Hematopoietic multipotent progenitor cell treated with erythropoietin and hydrocortisone succinate and interleukin-3 and kit ligand, for 15 days (in vitro differentiated cells): ENCODE results near the gene TRIM46.

Source experiments
- DNase-seq: peaks from one replicate; pipeline ENCODE4 v3.0.0-alpha.2; 2015; ENCODE audit warnings: low spot score

Gene TRIM46, protein sequence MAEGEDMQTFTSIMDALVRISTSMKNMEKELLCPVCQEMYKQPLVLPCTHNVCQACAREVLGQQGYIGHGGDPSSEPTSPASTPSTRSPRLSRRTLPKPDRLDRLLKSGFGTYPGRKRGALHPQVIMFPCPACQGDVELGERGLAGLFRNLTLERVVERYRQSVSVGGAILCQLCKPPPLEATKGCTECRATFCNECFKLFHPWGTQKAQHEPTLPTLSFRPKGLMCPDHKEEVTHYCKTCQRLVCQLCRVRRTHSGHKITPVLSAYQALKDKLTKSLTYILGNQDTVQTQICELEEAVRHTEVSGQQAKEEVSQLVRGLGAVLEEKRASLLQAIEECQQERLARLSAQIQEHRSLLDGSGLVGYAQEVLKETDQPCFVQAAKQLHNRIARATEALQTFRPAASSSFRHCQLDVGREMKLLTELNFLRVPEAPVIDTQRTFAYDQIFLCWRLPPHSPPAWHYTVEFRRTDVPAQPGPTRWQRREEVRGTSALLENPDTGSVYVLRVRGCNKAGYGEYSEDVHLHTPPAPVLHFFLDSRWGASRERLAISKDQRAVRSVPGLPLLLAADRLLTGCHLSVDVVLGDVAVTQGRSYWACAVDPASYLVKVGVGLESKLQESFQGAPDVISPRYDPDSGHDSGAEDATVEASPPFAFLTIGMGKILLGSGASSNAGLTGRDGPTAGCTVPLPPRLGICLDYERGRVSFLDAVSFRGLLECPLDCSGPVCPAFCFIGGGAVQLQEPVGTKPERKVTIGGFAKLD

DNA sequence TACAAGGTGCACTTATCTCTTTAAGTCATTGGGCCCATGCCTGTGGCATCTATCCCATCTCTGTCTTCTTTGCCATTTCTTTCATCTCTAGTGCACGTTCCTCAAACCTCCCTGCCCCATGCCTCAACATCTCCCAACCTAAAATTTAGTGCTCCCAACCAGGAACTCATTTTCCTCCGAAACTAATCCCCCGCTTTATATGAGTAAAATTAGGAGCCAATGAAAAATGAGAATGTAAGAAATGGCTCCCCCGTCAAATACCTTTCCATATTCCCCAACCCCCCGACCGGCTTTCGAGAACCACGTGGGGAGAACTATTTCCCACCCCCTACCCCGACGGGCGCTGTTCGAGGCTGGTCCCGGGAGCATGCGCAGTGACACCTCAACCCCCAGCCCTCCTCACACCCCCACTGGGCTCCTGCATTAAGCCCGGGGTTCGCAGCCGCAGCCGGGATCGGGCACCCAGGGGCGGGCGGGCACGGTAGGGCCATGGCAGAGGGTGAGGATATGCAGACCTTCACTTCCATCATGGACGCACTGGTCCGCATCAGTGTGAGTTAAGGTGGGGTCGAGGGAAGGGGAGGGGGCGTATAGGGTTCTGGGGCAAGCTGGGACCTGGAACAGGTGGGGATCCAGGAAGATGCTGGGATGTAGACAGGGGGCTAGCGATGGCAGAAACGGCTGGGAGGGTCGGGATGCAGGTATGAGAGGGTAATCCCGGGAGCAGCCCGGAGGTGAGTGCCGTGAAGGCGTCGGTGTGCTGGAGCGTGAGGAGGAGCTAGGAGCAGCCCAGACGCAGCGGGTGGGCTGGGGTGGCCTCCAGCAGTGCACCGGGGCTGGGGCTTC lies at the start of gene TRIM46:
TRIM46 (plus strand) TSS at position 372 of the 846 bp plus-strand sequence; CDS start at position 490, 118 bp downstream.
- DNase-seq, result no peak

DNA sequence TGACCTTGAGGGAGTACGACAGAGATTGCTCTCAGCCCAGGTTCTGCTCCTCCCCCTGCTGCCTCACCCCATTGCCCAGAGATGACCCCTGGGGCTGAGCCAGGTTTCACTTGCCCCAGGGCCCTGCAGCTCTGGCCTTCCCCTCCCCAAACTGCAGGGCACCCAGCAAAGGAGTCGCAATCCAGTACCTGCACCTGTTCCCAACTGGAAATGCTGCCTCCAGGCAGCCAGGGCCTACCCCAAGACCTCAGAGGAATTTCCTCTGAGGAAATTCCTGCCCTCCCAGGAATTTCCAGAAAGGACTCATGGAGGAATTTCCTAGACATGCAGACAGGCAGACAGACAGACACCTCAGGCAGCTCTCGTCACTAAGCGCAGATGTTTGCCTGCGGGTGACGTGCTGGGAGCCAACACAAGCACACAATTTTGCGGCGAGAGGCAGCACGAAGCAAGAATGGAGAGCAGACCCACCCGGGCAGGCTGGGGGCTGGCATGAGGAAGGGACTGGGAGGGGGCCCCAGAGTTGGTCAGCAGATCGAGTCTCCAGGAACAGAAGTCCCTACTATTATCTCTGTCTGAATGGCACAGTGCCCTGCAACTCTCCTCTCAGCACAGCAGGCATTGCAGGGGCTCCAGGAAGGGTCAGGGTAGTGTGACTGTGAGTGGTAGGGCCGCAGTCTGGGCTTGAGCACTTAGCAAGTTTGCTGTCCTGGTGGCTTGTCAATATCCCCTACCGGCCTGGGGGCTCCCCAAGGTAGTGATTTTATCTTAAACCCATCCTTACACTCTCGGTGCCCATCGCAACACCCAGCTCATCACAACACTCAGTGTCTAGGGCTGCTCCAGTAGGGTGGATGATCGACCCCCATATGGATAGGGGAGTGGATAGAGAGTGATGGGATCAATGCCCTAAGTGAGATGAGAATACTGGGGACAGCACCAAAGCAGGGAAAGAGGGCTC lies 48.9 kb upstream of the TRIM46 start:
- no peak for DNase-seq

DNA sequence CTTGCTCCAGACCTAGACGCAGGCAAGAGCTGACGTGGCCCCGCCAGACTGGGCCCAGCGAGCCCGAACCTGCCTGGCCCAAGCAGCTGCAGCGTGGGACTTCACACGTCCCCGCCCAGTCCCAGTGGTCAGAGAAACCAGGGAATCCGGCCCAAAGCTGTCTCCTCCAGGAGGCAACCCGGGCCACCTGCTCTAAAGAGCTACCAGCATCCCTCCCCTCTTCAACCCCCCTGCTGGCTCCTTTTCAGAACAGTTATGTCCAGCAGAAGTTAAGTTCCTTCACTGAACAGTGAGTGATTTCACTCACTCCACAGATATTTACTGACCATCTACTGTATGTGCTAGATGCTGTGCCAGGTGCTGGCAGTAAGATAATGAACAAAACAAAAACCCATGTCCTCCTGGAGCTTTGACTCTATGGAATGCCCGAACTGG lies 48.1 kb upstream of the TRIM46 start:
- no peak for DNase-seq

DNA sequence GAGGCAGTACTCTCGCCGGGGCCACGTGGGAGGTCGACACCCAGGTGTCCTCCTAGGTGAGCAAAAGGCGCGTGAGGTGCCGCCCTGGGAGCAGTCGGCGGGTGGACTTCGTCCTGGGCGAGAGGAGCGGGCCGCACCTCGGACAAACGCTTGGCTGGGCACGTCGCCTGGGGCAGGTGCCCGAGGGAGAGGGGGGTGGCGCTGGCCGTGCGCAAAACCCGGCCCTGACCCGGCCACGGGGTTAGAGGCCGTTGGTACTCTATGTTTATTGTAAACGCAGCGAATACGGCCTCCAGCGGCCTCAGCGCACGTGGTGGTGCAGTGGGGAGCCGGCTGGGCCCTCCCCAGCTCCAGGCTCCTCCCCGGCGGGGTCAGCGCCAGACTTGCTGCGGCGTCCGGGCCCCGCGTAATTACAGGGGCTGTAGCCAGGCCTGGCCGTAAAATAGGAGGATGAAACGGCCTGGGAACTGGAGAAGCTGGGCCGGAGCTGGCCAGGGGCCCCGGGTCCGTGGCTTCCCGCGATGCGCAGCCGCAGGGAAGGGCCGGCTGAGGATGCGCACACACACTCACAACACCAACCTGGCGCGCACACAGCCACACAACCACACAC lies 47.6 kb upstream of the TRIM46 start:
- no peak for DNase-seq

DNA sequence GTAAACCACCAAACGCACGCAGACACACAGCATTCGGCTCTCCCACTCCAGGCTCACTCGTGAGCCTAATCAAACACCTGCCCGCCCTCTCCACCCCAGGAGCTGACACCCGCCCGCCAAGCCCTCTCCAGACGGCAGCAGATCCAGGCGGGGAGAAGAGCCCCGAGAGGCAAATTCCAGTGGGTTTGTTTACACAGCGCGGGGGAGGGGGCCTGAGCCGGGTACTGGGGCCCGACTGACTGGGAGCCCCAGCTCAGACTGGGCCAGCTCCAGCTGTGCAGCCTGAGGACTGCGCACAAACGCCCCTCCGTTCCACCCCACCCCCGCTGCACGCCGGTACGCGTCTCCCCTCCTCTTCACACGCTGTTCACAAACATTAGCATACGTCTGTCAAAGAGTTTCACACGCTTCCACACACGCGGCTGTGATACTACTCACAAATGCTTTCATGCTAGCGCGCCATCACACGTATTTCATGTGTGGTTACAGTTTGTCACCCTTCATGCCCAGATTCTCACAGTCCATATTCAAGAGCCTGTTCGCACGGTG lies 47.0 kb upstream of the TRIM46 start:
- no peak for DNase-seq

DNA sequence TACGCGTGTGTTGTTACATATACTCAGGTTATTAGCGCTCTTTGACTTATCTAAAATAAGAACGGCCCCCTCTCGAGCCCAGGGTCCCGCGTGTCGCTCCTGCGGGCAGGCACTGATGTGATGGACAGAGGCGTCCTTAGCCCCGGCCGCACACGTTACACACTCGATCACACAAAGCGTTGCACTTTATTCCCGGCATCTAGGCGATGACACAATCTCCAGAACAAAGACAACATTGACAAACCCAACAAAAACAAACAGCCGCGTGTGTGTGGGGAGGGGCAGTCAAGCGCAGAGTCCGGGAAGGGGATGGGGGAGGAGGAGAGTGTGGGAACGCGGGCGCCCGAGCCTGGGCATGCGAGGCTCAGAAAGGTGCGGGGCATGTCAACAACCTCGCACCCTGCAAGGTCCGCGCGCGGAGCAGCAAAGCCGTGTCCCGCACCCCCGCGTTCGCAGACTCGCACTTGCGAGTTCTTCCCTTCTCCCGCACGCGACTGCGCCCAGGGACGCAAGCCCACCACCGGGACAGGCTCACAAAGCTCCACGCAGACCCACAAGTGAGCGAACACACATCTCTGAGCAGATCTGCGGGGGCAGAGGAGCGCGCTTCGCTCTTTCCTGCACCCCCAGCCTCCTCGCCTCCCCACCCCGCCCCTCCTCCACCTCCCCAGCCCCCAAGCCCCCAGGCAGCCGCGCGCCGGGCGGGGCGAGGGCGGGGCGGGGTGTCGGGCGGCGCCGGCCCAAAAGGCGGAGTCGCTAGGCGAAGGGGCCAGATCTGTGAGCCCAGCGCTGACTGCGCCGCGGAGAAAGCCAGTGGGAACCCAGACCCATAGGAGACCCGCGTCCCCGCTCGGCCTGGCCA lies 46.3 kb upstream of the TRIM46 start, which contains the start of gene EFNA1:
EFNA1 (plus strand) TSS at position 772 of the 862 bp plus-strand sequence. CDS start 102 bp downstream, outside the sequence.
- DNase-seq, result peak; percentile 31

DNA sequence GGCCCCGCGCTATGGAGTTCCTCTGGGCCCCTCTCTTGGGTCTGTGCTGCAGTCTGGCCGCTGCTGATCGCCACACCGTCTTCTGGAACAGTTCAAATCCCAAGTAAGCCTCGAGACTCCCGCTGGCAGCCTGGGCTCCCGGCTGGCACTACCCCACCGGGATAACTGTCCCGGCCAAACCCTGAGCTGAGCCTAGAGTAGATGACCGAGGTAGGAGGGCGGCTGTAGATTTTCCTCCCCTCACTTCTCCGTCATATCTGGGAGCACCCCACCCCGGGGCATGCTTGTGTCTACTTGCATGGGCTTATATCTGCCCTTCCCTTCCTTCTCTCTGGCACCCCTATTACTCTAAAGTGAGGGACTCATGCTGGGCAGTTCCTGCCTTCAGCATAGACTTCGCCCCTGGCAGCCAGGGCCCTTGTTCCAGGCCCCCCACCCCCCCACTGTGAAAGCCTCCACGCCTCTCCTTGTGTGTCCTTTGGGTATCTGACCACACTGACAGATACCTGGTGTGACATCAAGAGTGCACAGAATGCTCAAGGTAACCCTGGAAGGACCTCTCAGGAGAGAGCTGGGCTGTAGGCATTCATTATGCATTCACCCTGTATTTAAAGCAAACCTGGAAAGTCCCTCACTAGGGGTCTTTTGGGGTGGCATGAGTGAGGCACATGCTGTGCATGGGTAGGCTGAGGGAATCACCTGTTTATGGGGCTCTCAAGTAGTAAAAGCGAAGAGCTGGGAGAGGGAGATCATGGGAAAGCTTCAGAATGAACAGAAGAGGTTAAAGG lies 45.5 kb upstream of the TRIM46 start:
- no peak for DNase-seq

DNA sequence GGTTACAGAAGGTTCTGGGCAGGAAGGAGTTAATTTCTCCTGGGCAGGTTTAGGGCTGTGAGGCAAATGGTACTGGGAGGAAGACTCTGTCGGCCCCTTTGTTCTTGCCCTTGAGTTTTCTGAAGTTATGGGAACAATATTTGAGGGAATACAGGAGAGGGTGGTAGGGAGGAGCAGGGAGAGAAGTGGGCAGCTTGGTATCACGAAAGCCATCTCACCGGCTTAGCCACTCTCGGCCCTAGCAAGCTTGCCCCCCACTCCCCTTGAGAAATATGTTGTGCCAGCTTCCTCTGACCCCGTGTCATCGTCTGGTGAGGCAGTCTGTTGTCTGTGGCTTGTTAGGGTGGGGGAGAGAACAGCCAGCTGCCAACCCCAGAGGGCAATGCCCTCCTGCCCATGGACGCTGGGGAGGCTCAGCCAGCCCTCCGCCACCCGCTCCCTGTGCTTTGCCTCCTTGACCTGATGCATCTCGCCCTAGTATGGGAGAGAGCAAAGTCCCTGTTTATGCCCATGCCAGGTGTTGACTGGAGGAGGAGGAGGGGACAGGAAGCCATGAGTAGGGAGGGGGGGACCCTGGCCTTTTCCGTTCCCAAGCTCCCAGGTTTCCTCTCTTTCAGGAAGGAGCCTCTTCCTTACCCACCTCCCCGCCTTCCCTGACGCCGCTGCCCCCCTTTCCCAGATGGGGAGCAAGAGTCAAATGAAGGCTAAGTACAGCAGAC lies 44.7 kb upstream of the TRIM46 start:
- DNase-seq, result no peak

DNA sequence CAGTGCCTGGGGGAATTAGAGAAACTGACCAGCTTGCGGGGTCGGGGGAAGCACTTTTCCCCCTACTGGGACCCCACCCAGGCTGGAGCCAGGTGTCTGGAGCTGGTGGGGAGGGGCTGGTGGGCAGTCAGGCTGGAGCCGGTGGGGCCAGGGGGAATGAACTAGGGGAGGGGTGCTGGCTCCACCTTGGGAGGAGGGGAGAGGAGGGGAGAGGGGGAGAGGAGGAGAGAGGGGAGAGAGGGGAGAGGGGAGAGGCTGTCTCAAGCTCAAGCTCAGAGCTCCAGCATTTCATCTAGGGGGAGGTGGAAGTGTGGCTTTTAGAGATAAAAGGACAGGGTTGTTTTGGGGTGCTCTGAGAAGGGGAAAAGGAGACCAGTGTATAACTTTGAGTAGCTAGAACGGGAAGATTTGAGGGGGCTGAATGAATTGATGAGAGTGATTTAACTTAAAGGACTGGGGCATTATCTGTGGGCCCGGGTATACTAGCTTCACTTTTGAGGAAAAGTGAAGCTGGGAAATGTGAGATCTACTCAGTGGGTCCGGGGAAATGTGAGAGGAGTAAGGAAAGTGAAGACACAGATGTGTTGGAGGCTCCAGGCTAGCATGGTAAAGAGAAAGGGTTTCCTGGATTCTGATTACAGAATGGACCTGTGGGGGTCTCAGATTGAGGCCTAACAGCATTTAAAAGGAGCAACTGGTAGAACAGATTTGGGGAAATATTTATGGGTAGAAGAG lies 43.2 kb upstream of the TRIM46 start:
- no peak for DNase-seq

DNA sequence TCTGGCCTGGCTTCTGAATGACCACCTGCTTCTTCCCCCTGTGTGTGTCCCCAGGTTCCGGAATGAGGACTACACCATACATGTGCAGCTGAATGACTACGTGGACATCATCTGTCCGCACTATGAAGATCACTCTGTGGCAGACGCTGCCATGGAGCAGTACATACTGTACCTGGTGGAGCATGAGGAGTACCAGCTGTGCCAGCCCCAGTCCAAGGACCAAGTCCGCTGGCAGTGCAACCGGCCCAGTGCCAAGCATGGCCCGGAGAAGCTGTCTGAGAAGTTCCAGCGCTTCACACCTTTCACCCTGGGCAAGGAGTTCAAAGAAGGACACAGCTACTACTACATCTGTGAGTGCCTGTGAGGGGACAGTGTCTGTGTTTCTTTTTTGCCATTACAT lies 42.4 kb upstream of the TRIM46 start:
- DNase-seq, result no peak

DNA sequence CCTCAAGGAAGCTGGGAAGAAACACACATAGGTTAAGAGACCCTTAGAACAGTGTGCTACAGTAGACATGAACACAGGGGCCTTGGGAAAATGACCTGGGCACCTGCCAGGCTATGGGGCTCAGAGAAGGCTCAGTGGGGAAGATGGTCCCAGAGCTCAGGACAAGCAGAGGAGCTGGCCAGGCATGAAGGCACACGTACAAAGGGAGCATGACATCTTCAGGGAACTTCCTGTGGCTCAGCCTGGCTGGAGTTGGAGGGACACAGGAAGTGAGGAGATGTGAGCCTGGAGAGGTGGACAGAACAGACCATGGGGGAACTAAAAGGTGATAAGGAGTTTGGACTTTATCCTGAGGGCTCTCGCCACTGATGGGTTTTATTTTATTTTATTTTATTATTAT lies 41.8 kb upstream of the TRIM46 start:
- DNase-seq, result no peak

DNA sequence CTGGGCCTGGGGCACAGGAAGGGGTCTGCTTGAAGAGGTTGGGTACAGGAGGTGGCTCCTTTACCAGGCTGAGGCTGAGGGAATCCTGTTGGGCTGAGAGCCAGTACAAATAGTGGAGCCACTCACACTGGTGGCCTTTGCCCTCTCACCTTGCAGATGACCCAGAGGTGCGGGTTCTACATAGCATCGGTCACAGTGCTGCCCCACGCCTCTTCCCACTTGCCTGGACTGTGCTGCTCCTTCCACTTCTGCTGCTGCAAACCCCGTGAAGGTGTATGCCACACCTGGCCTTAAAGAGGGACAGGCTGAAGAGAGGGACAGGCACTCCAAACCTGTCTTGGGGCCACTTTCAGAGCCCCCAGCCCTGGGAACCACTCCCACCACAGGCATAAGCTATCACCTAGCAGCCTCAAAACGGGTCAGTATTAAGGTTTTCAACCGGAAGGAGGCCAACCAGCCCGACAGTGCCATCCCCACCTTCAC lies 39.8 kb upstream of the TRIM46 start:
- DNase-seq, result no peak

DNA sequence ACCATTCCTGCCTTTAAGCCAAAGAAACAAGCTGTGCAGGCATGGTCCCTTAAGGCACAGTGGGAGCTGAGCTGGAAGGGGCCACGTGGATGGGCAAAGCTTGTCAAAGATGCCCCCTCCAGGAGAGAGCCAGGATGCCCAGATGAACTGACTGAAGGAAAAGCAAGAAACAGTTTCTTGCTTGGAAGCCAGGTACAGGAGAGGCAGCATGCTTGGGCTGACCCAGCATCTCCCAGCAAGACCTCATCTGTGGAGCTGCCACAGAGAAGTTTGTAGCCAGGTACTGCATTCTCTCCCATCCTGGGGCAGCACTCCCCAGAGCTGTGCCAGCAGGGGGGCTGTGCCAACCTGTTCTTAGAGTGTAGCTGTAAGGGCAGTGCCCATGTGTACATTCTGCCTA lies 39.3 kb upstream of the TRIM46 start:
- no peak for DNase-seq

DNA sequence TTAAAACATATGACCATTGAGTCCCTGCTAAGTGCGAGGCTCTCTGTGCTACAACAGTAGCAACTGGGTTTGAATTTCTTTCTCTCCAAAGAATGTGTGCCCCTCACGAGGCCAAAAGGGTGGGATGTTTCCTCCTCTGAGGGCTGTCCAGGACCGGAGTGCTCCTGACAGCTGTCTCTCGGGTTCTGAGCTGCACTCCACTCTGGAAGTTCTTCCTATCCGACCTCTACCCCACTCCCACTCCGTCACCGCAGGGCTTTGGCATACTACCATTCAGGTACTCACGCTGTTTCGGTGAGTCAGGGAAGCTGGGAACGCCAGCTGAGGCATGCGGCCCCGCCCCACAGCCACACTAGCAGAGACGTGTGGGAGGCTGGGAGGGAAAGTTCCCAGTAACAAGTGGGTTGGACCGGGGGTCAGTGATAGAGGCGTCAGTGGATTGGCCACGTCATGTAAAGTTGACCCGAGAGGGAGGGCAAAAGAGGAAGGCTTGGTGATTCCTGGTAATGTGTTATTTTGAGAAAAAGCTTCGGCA lies 38.7 kb upstream of the TRIM46 start:
- peak; percentile 73 for DNase-seq

DNA sequence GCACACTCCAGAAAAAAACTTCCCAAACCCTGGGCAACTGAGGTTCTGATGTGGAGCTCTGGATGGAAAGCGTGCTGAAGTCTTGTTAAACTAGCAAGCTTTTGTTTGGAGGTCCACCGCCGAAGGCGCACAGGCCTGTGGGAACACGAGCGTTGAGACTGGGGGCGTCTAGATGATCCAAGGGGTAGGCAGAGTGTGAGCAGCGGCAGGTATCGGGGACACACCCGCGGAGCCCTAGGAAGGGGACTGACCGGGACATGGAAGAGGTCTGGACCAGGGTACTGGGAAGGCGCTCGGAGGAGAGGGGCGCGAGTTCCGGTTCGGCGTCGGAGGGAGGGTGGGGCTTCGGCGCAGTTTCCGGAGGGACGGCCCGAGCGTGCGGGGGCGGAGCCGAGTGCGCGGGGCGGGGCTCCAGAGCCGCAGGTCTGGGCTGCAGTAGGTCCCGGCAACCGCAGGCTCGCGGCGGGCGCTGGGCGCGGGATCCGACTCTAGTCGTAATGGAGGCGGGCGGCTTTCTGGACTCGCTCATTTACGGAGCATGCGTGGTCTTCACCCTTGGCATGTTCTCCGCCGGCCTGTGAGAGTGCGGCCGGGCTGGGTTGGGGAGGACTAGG lies 38.1 kb upstream of the TRIM46 start, which contains the start of gene SLC50A1:
SLC50A1 (plus strand) TSS at position 438 of the 614 bp plus-strand sequence; CDS start at position 498, 60 bp downstream.
- DNase-seq, result peak; percentile 92

DNA sequence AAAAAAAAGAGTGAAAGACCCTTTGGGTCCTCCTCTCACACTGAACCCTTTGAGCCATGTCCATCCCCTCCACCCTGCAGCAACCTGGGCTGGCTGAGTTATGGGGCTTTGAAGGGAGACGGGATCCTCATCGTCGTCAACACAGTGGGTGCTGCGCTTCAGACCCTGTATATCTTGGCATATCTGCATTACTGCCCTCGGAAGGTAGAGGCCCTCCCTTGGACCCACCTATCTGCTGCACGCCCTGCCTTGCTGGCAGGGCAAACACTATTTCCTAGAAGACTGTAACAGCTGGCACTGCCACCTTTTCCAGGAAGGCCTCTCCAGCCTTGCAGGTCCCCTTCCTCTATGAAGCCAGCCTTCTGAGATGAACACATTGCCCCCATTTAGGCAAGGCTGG lies 36.9 kb upstream of the TRIM46 start:
- peak; percentile 83 for DNase-seq
